ENCODE measurements around the gene TXNRD1.
"Not testable (repeated sequence)": the region's sequence is repeated elsewhere in the genome, so short reads cannot be mapped to it uniquely, and the experiment has no call there.

Gene TXNRD1

DNA sequence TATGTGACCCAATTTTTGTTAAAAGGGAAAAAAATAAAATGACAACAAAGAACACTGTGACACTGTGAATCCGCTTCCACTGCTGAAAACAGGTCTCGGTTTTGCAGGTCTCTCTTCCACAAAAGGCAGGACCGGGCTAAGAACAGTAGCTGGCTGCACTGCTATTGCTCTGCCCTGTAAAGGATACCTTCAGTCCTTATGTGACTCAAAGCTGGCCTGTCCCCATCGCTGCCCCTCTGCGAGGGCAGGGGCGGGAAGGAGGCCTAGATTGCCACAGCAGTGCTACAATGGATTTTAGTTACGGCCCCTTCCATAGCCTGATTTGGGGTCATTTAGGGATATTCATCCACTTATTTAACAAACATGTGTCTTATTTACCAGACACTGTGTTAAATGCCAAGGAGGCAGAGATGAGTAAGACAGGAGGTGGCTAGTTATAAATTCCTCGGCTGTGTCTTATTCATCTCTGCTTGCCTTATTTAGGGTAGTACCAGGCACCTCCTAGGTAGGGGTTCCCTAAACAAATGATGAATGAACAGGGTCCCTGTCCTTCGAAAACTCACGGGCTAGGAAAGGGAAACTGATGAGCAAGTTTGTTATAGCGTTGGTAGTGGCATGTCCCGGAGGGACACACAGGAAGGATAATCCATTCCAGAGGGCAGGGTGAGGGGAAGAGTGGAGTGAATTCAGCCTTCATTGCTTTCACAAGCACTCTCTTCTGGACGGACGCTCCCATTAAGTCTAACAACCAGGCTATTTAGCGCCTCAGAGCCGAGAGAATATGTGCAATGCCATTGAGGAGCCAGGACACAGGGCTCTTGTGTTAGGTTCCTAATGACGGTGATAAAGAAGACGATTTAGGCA is 161.3 kb downstream of the TXNRD1 start:
- DNase-seq: no peak

DNA sequence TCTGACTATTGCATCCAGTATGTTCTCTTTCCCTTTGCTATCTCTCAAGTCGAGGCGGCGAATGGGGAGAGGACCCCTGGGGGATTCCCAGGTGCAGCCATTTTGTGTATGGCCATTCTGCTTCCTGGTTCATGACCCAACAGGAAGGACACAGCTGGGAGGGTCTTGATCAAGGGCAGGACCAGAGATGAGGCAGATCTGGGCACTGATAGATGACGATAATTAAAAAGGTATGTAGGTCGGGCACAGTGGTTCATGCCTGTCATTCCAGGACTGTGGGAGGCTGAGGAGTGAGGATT is 161.9 kb downstream of the TXNRD1 start:
- no peak for DNase-seq

DNA sequence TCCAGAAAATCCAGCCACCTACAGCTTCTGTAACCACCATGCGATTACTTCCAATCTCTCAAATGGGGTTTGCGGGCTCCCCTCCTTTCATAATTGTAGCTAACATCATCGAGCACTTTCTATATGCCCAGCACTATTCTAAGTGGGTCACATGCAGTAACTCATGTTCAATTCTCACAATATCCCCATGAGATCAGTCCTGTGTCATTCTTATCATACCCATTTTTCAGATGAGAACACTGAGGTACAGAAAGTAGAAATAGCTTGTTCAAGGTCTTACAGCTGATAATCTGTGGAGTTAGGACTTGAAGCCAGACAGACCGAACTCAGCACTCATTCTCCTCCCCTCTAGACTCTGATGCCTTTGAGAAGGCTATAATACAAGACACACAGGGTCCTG is 162.8 kb downstream of the TXNRD1 start:
- no peak for DNase-seq

- DNase-seq: no peak
Measured at GRCh38 chr12:104381341-104381730, 165.8 kb downstream of the TXNRD1 start.

GRCh38 chr12:104381731-104382480 is 166.3 kb downstream of the TXNRD1 start:
- peak; percentile 64 for DNase-seq

DNA sequence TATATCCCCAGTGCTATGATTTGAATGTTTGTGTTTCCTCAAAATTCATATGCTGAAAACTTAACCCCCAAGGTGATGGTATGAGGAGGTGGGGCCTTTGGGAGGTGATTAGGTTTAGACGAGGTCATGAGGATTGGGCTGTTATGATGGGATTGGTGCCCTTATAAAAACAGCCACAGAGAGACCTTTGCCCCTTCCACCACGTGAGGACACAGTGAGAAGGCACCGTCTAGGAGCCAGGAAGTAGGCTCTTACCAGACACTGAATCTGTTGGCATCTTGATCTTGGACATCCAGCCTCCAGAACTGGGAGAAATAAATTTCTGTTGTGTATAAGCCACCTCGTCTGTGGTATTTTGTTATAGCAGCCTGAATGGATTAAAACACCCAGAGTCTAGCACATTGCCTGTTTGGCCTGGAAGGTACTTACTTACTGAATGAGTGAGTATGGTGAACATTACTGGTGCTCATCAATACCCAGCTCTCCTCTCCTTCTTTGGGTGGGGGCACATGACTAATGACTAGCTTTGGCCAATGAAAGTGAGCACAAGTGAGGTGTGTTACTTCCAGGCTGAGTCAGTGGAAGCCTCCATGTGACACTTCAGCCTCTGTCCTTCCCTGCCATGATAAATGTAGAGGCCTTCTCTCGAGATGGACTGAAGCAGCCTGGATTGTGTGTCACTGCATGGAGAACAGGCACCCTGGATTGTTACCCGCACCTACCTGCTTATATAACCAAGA is 168.7 kb downstream of the TXNRD1 start:
- no peak for DNase-seq

DNA sequence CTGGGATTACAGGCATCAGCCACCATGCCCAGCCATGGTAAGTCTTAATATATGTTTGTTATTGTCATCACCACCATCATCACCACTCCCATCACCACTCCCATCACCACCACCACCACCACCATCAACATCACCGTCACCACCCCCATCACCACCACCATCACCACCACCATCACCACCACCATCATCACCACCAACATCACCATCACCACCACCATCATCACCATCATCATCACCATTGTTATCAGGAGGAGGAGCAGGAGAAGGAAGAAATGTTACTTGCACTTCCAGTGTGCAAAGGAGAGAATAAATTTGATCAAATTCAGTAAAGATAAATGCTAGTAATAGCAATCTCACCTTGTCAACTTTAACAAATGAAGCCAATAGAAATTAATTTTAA is 169.9 kb downstream of the TXNRD1 start:
- DNase-seq: no peak

- DNase-seq: no peak
Measured at GRCh38 chr12:104386461-104386860, 170.9 kb downstream of the TXNRD1 start.

- no peak for DNase-seq
Measured at GRCh38 chr12:104387190-104387589, 171.6 kb downstream of the TXNRD1 start.

DNA sequence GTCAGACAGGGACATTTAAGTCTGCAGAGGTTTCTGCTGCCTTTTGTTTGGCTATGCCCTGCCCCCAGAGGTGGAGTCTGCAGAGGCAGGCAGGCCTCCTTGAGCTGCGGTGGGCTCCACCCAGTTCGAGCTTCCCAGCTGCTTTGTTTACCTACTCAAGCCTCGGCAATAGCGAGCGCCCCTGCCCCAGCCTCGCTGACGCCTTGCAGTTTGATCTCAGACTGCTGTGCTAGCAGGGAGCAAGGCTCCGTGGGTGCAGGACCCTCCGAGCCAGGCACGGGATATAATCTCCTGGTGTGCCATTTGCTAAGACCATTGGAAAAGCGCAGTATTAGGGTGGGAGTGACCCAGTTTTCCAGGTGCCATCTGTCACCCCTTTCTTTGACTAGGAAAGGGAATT is 178.5 kb downstream of the TXNRD1 start:
- not testable (repeated sequence) for DNase-seq
